HCT116 (cell line): Measurements from ENCODE around the gene KLK12.
A peak's percentile ranks its signal among the peaks of the same experiment; 100 is the strongest.

Experiments
- ATF3 ChIP-seq: IDR thresholded peaks from 2 replicates; pipeline ENCODE4 v1.6.1; 2012
- CTCF ChIP-seq, 3 experiments: fragments of 200-600 bp in 1 of 3; sonication (generic) in 1 of 3; IDR thresholded peaks in 2 of 3; conservative IDR thresholded peaks in 1 of 3; 2 replicates each; pipeline ENCODE4 v1.5.1; 2012 to 2017; ENCODE audit warnings: low read depth in 2 of 3, low read length in 2 of 3, antibody characterized with exemption in 1 of 3, borderline replicate concordance in 1 of 3, control low read depth in 1 of 3, mild to moderate bottlenecking in 1 of 3, mixed read lengths in 1 of 3, mixed run types in 1 of 3, moderate library complexity in 1 of 3; ENCODE audit not compliant: insufficient read depth in 1 of 3
- RAD21 ChIP-seq: IDR thresholded peaks from 2 replicates; pipeline ENCODE4 v1.6.1; 2012; ENCODE audit warnings: low read depth, mild to moderate bottlenecking
- SIN3A ChIP-seq: IDR thresholded peaks from 2 replicates; pipeline ENCODE4 v1.6.1; 2012; ENCODE audit warnings: low read depth
- SP1 ChIP-seq: IDR thresholded peaks from 2 replicates; pipeline ENCODE4 v1.6.1; 2012; ENCODE audit warnings: low read depth
- TCF7L2 ChIP-seq: IDR thresholded peaks from 2 replicates; pipeline ENCODE4 v1.7.0; 2011; ENCODE audit warnings: borderline replicate concordance, inconsistent platforms; ENCODE audit not compliant: insufficient read depth, insufficient read length; ENCODE audit errors: extremely low read depth
- TF ChIP-seq, protein P1 (sequence below): IDR thresholded peaks from 2 replicates; pipeline ENCODE4 v1.6.1; 2012
- TF ChIP-seq, protein P2 (sequence below): IDR thresholded peaks from 2 replicates; pipeline ENCODE4 v1.6.1; 2012; ENCODE audit warnings: low read depth

- TF ChIP-seq RAD21 (peak; percentile 97), TCF7L2 (no peak), SIN3A (no peak), CTCF (IDR thresholded peaks at IDR 0.05 in 2 of 3, conservative IDR thresholded peaks at IDR 0.05 in 1 of 3; ENCODE audit: borderline replicate concordance in 1 of 3, insufficient read depth in 1 of 3, low read depth in 2 of 3, low read length in 2 of 3) (peak; percentile 92 to 96 (median 95)), SP1 (peak; percentile 60; the same call in 1 of the 2 replicates), ATF3 (no peak)
- TF ChIP-seq, protein P1, sequence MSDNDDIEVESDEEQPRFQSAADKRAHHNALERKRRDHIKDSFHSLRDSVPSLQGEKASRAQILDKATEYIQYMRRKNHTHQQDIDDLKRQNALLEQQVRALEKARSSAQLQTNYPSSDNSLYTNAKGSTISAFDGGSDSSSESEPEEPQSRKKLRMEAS: peak; percentile 65
- TF ChIP-seq, protein P2, sequence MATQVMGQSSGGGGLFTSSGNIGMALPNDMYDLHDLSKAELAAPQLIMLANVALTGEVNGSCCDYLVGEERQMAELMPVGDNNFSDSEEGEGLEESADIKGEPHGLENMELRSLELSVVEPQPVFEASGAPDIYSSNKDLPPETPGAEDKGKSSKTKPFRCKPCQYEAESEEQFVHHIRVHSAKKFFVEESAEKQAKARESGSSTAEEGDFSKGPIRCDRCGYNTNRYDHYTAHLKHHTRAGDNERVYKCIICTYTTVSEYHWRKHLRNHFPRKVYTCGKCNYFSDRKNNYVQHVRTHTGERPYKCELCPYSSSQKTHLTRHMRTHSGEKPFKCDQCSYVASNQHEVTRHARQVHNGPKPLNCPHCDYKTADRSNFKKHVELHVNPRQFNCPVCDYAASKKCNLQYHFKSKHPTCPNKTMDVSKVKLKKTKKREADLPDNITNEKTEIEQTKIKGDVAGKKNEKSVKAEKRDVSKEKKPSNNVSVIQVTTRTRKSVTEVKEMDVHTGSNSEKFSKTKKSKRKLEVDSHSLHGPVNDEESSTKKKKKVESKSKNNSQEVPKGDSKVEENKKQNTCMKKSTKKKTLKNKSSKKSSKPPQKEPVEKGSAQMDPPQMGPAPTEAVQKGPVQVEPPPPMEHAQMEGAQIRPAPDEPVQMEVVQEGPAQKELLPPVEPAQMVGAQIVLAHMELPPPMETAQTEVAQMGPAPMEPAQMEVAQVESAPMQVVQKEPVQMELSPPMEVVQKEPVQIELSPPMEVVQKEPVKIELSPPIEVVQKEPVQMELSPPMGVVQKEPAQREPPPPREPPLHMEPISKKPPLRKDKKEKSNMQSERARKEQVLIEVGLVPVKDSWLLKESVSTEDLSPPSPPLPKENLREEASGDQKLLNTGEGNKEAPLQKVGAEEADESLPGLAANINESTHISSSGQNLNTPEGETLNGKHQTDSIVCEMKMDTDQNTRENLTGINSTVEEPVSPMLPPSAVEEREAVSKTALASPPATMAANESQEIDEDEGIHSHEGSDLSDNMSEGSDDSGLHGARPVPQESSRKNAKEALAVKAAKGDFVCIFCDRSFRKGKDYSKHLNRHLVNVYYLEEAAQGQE: no peak
Measured at GRCh38 chr19:51016798-51017683, 17.8 kb downstream of the KLK12 start.
